Measurements from ENCODE around the gene UGT3A2.
A peak's percentile ranks its signal among the peaks of the same experiment; 100 is the strongest.

The UGT3A2 gene, protein sequence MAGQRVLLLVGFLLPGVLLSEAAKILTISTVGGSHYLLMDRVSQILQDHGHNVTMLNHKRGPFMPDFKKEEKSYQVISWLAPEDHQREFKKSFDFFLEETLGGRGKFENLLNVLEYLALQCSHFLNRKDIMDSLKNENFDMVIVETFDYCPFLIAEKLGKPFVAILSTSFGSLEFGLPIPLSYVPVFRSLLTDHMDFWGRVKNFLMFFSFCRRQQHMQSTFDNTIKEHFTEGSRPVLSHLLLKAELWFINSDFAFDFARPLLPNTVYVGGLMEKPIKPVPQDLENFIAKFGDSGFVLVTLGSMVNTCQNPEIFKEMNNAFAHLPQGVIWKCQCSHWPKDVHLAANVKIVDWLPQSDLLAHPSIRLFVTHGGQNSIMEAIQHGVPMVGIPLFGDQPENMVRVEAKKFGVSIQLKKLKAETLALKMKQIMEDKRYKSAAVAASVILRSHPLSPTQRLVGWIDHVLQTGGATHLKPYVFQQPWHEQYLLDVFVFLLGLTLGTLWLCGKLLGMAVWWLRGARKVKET

DNA sequence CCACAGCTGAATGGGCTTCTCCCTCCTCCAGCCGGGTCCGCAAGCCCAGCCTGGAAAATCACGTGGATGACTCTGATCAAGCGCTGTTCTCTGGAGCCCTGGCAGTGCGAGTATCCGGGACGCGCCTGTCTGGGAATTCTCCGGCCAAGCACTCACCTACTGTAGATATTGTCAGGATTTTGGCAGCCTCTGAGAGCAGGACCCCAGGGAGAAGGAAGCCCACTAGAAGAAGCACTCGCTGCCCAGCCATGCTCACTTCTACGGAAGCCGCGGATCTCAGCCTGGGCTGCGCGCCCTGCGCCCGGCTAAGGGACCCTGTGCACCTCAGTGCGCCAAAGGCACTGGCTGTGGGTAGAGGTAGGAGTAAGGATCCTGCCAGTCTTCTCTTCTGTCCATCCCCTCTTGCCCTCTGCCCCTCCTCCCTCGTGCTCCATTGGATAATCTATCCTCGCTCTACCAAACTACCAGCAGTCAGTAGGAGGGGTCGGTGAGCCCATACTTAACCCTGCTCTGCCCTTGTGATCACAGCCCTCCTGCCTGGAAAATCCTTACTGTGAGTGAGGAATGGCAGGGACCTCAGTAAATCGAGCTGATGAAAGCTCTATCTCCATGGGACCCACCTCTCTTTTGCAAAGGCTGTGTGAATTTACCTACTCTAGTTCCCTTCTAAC, at the start of gene UGT3A2:
UGT3A2 (minus strand) TSS at position 343 of the 671 bp plus-strand sequence; CDS start at position 250, 93 bp downstream.
- DNase-seq, result no peak

DNA sequence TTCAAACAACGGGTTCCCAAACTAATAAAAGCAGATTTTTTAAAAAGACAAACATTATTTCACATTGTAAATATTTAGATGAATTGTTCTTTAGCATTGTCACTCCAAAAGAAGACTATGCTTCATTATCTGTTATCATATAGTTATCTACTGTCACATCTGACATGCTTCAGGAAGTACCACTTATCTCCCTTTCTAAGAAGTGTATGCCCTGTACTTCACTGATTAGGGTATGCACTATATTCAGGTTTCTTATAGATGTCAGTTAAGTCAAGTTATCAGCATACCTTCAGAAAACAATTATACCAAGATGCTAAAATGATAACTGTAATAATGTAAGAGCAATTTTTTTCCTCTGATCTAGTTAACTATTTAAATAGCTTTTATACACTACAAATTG, 44.6 kb upstream of the UGT3A2 start:
- DNase-seq, result no peak

DNA sequence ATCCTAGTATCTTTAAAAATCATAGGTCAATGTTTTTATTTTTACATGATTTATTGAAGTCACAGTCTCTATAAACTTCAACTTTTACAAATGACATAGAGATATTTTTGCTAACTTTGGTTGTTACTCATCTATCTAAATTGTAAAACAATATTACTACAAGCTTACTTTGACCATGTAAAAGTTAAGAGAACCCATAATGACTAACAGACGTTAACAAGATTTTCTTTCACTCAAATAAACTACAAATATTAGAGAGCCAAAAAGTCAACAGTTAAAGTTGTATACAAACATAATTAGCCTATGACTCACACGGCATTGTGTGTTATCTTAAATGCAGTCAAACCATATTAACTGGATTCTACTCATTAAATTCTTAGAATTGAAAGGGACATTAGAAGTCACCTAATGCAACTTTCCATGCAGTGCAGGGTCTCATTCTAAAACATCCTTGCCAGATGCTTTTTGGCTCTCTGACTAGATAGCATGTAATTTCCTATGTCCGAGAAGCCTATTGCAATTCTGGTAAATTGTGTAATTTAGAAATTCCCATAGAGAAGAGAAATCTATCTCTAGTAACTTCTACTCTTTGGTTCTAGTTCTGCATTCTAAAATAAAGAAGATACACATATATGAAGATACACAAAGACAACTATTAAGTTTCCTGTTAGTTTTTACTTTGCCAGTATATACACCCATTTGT, 42.2 kb upstream of the UGT3A2 start:
- DNase-seq, result no peak

DNA sequence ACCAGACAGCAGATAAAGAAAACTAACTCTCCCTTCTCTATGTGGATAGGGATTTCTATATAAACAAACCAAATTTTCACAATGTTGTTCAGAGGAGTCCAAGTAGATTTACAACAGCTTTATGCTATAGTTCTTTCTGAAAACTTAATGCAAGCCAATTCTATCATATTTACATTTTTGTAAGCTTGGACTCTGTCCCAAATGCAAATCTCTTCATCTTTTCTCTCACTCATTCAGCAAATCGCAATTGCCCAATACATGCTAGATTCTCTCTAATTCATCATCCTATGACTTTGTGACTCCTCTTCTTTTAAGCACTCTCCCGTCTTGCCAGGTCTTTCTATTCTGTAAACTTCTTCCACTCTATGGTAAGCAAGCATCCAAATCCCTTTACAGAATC, 39.1 kb upstream of the UGT3A2 start:
- no peak for DNase-seq

DNA sequence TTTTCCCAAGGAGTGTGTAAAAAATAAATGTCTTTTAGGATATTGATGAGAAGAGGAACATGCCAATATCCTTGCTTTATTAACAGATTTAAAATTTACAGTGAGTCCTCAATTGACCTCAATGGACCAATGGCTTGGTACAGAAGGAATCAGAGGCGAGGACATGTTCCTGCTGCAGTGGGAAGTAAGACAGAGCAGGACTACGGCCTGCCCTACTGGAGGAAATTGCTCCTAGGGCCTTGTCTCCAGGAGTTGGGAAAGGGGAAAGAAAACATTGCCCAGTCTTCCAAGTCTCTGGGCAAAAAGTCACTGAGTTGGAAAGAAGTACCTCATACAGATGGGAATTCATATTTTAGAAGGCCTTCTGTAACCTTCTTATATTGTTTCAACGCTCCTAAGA, 33.1 kb upstream of the UGT3A2 start:
- DNase-seq, result no peak

DNA sequence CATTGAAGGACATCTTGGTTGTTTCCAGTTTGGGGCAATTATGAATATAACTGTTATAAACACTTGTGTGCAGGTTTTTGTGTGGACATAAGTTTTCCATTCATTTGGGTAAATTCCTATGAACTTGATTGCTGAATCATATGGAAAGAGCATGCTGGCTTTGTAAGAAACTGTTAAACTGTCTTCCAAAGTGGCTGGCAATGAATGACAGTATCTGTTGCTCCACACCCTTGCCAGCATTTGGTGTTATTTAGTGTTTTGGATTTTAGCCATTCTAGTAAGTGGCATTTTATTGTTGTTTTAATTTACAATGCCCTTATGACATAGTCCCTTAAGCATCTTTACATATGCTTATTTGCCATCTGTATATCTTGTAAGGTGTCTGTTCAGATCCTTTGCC, 29.8 kb upstream of the UGT3A2 start:
- no peak for DNase-seq

DNA sequence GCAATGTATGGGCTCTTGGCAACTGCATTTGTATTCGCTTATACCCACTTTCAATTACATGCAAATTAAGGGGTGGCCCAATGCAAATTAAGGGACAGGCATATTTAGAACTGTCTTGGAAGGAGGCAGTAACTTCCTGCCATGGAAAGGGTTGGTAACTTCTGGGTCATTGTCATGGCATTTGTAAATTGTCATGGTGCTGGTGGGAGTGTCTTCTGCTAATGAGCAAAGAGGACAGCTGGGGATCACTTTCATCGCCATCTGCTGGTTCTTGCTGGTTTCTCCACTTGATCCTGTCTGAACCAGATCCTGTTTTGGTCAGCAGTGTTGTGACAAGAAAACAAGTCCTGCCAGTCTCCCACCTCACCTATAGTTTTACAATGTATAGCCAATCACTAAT, 23.3 kb upstream of the UGT3A2 start:
- DNase-seq, result no peak

DNA sequence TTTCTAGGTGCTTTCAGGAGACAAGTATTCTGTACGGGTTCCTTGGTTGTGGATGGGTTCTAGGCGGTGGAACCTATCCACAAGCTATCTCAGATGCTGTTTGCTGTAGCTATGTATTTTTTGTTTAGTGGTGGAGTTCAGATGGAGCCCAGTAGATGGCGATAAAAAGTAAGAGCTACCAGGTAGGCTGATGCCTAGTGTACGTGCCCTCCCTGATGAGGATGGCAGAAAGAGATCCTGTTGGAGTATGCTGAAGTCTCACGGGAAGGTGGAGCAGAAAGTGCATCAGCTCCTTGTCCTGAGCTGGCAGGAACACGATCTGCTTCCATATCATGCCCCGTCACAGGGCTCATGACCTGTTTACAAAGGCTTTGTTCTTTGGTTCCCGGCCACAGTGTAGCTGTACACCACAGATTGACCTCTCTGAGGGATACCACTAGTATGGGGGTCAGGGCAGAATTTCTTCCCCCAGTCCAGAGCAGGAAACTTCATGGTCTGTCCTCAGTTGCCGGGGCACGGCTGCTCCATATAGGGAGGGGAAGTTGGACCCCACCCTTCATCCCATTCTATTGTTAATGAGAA, 12.6 kb upstream of the UGT3A2 start:
- DNase-seq, result peak; percentile 18

DNA sequence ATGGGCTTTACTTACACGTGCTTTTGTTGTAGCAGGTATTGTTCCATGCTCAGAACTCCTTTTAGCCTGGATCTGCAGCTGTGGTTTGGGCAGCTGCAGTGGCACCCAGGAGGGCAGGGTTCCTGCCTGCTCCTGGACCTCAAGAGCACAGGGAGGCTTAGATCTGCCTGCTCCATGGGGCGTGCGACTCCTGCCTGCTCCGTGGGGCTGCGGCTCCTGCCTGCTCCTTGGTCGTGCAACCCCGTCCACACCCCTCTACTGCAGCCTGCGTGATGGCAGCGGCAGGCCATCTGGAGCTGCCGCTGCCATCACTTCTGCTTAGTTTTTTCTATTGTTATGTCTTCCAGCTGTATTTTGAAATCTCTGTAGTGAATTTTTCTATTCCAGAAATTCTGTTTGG, 11.7 kb upstream of the UGT3A2 start:
- DNase-seq, result no peak

DNA sequence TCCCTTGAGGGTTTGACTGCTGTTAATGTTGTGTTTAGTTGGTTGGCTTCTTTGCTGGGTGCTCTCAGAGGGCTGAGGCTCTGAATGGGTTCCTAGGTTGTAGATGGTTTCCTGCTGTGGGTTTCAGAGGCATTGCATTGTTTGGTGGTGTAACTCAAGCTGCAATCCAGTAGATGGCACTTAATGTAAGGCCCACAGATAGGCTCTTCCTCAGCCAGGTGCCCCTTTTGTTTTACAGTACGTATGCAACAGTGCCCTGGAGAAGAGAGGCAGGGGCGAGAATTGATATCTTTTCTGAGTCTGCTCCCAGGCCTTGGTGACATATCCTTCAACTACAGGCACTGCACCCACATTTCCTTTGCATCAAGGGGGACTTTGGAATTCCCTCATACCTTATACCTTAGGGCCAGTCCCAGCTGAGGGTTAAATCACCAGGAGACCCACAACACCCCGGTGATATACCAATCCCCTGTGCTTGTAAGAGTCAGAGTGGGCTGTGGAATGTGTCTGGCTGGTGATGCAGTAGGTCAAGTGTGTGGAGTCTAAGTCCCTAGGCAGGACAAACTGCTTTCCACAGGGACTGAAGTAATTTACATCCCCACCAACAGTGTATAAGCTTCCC, 7.0 kb upstream of the UGT3A2 start:
- no peak for DNase-seq

DNA sequence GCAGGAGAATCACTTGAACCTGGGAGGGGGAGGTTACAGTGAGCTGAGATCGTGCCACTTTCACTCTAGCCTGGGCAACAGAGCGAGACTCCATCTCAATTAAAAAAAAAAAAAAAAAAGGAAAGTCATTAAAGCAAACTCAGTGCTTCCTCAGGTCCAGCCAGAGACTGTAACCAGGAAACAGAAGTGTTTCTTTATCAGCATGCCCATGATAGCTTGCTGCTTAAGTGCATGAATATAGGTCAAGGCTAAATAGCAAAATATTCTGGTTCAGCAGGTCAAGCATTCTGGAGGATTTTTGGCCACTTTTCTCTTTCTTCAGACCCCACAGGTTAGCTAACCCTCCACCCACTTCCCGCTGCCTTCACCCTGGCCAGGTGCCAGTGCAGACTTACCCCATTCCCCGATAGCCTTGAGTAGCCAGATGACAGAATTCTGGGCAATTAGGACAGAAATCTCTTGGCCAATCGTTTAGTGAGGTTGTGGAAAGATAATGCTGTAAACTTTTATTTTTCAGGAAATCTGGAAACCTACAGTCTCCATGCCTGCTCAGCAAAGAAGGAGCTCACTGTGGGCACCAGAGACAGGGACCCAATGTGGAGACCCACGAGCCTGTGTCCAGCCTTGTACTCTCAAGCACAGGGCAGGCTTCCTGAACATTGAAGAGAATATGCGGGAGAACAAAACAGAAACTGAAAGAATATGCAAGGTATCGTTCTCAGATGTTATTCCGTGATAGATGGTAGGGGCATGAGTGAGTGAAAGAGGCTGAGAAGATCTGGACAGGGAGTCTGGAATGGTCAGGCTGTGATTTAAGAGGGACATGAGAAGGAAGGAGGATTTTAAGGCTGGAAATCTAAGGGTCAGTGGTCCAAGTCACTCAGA, 4.2 kb upstream of the UGT3A2 start:
- no peak for DNase-seq

DNA sequence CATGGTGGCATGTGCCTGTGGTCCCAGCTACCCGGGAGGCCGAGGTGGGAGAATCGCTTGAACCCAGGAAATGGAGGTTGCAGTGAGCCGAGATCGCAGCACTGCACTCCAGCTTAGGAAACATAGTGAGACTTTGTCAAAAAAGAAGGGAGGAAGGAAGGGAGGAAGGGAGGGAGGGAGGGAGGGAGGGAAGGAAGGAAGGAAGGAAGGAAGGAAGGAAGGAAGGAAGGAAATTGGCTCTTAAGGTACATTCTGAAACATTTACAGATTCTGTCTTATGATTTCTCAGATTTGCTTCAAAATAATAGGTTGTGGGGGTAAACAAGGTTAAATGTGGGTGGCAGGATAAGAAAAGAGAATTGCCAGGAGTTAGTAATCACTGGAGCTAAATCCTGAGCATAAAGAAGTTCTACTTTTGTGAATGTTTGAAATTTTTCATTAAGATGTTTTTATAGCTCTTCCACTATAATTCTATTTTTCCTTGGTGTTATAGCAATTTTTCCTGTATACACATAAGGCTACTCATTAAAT, 2.1 kb upstream of the UGT3A2 start:
- no peak for DNase-seq

DNA sequence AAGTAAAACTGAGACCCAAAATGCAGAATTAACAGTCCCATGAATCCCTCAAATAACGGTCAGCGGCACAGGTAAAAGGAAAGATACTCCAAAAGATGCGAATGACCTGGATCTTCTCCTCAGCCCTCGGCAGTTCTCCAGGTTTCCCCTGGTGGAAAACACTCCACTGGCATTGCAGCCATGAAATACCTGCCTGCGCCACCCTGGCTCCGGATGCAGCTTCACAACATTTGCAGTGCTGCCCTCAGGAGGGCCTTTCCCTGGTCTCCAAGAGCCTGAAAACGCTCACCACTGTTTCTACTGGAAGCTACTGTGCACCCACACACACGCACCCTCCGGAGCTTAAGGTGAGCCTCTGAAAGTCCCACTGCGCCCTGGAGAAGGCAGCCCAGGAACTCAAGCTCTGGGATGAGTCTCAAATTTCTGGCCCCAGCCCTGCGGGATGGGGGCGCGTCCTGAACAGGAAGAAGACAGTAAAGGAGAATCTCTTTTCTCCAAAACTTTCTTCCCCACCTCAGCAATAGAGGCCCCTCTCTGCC, 612 bp downstream of the UGT3A2 start:
- no peak for DNase-seq

DNA sequence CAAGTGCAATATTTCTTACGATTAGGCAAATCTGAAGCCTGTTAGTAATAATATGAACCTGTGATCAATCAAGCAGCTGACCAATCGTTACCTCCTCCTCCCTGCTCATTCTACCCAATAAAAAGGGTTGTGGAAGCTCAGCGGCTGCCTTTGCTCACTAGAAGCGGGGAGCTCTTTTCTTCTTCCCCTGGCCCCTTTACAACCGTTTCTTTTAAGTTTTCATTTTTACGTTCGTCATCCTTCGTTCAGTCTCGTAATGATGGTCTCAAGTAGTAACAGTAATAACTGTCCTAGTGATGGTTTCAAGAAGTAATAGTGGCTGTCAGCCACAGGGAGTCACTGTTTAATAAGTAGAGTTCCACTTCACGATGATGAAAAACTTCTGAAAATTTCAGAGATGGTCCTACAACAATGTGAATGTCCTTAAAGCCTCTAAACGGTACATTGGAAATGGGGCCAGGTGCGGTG, 6.2 kb downstream of the UGT3A2 start:
- DNase-seq, result no peak

DNA sequence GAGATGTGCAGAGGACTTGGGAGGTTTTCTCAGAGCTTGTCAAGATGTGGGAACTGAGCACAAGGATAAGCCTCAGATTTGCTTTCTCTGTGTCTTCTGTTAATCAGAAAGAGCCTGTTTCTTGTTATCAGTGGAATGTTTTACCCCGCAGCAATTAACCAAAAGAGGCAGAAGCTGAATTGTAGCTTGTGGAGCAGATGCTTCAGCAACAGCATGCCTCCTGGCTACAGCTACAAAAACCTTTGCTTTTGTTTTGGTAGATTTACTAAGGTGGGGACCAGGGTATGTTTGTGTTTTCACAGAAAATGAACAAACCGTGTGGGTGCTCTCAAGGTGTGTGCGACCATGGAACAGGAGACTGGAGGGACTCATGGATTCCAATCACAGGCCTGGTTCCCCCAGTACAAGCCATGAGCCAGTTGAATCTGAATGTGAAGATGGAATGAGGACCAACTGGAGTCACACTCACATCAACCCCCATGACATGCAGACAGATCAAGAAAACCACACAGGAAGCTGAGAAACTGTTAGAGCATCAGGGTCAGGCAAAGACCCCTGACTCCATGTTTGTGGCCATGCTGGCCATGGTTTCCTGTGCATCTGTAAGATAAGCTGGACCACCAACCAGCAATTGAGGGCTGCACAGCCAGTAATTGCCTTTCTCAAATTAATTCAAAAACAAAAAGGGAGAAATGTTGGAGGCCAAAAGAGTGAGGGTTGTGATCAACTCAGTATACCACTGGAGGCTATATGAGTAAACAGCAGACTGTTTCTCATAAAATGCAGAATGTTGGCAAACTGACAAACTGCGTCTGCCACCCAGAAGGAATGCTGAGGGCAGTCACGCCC, 6.9 kb downstream of the UGT3A2 start:
- no peak for DNase-seq

DNA sequence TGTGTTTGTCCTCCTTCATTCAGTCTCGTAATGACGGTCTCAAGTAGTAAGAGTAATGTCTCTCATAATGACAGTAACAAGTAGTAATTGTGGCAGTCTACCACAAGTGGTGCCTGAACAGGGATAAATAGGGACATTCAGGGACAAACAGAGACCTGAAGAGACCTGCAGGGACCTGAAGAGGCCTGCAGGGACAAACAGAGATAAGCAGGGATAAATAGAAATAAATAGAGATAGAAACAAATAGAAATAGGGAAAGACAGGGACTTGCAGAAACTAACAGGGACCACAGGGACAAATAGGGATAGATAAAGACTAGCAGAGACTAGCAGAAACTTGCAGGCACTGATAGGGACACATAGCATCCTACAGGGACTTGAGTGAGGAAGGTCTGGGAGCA, 7.9 kb downstream of the UGT3A2 start:
- no peak for DNase-seq

DNA sequence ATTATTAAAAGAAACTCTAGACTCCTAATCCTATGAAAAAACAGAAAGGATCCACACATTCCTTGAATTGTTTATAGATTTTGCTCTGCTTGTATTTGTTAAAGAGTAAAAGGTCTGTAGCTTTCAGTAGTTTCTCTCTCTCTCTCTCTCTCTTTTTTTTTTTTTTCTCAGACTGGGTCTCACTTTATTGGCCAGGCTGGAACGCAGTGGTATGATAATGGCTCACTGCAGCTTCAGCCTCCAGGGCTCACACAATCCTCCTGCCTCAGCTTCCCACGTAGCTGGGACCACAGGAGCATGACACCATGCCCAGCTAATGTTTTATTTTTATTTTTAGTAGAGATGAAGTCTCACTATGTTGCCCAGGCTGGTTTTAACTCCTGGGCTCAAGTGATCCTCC, 9.3 kb downstream of the UGT3A2 start:
- no peak for DNase-seq

DNA sequence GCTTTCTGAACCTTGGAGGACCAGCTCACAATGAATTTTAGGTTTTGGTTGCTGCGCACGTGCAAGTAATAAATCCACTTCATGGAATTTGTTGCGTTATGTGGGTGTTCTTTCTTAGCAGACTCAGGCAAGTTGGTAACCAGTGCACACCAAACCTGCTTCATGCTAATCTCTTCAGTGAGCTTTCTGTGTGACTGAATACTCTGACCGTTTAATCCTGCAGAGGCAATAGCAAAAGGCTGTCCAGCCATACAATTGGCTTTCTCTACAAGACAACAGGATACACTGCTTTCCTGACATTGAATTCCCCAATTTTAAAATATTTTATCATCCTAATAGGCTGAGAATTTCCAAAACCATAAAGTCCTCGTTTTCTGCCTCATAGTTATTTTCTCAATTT, 10.3 kb downstream of the UGT3A2 start:
- DNase-seq, result no peak

DNA sequence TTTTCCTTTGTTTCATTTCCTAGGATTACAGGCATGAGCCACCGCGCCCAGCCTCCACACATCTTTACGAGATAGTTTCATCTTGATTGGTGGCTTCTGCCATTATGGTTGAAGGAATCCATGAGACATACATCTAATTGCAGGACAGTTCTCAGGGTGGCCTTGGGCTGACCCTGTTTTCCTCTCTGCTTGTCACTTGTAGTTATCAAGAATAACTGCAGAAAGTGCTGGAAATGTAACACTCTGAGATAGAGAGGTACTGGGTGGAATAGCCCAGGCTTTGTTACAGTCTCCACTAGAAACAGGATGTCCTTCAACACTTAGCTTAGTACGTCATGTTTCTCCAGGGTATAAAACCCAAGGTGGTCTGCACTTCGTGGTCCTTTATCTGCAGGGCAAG, 10.7 kb downstream of the UGT3A2 start:
- DNase-seq, result no peak

DNA sequence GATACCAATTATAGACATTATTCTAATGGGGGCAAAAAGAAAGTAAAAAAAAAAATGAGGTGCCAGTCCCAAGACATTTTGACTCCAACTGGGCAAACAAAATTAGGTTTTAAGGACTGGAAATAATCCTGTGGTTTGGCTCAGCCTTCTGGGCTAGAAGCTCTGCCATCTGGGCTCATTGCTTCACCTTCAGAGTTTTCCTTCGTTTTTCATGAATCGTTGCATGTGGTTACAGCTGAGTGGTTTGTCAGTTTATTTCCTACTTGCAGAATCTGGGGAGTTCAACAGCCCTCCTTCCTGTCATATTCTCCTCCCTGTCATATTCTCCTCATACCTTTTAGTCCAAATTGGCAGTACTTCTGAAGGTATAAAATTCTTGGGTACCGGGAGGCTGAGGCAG, 12.0 kb downstream of the UGT3A2 start:
- DNase-seq, result no peak

All from NCI-H1092 (cell line).